K562 (cell line): ENCODE results near the gene NMNAT2. TPM values are rescaled to one million over a fixed set of nuclear protein-coding genes. Genes with fewer than 3 reads are reported as not detected.

ENCODE experiments used
- ATAC-seq: fragments of 200-7000 bp; cut with Tn5 transposase; 3 replicates; pipeline ENCODE4 v1.9.1; 2020; ENCODE audit warnings: moderate library complexity
- BruUV-seq: library from RNA; stranded (reverse); fragments of 400-500 nt; replicated peaks from 2 replicates; lab custom pipeline; 2021; lab: Mats Ljungman, UMichigan
- CTCF ChIA-PET: fragments of 300-600 bp; formaldehyde crosslinking; extraction: SDS; loops from one replicate; lab custom pipeline; 2021; ENCODE audit warnings: low intra/inter-chr PET ratio; lab: Yijun Ruan, JAX
- POLR2A ChIA-PET: fragments of 300-600, 350-650 bp; sonication (Branson Sonifier 250); formaldehyde crosslinking; extraction: SDS; loops from one replicate; lab custom pipeline; 2021; ENCODE audit warnings: antibody characterized with exemption, inconsistent platforms; lab: Yijun Ruan, JAX
- DNase-seq, 4 experiments: peaks; one replicate each; pipeline versions ENCODE4 v3.0.0 to v3.0.0-alpha.2; 2011 to 2018; ENCODE audit warnings: low spot score in 3 of 4, mixed read lengths in 3 of 4; ENCODE audit errors: extremely low read depth in 1 of 4
- FAIRE-seq: peaks from 2 replicates; lab custom pipeline; 2011; peaks lifted over from hg19 to GRCh38; lab: Jason Lieb, UNC
- H2AFZ ChIP-seq: 2 replicates; pipeline ENCODE4 v1.6.0; 2011; ENCODE audit warnings: low read depth, low read length, control low read depth, inconsistent platforms
- H3K27ac ChIP-seq: fragments of 200-600 bp; 3 replicates; pipeline ENCODE4 v1.8.0; 2011; ENCODE audit warnings: low read depth, mild to moderate bottlenecking, control low read depth, inconsistent platforms, low read length, moderate library complexity, mixed read lengths; ENCODE audit errors: extremely low read depth
- H3K27me3 ChIP-seq, 2 experiments: fragments of 300-600 bp in 1 of 2; 2 replicates in 1 of 2; 3 replicates in 1 of 2; pipeline versions ENCODE4 v1.6.0 to v1.8.0; 2011; ENCODE audit warnings: inconsistent platforms in 2 of 2, low read length in 2 of 2, mild to moderate bottlenecking in 1 of 2, mixed read lengths in 1 of 2, moderate library complexity in 1 of 2; ENCODE audit not compliant: control insufficient read depth in 2 of 2, insufficient read depth in 2 of 2
- H3K36me3 ChIP-seq: fragments of 300-600 bp; 3 replicates; pipeline ENCODE4 v1.8.0; 2011; ENCODE audit warnings: mild to moderate bottlenecking, low read length, inconsistent platforms; ENCODE audit not compliant: control insufficient read depth, insufficient read depth
- H3K4me1 ChIP-seq, 2 experiments: fragments of 200-600 bp in 1 of 2; replicated peaks in 1 of 2; 2 replicates in 1 of 2; 3 replicates in 1 of 2; pipeline versions ENCODE4 v1.5.1 to v1.8.0; 2011; ENCODE audit warnings: inconsistent platforms in 2 of 2, low read length in 2 of 2, mild to moderate bottlenecking in 1 of 2, mixed read lengths in 1 of 2, moderate library complexity in 1 of 2; ENCODE audit not compliant: control insufficient read depth in 2 of 2, insufficient read depth in 2 of 2
- H3K4me2 ChIP-seq: 2 replicates; pipeline ENCODE4 v1.6.1; 2011; ENCODE audit warnings: low read length, control low read depth, inconsistent platforms, mixed read lengths; ENCODE audit not compliant: insufficient read depth
- H3K4me3 ChIP-seq: fragments of 200-600 bp; sonication (generic), shearing (Covaris generic); 2 replicates; pipeline ENCODE4 v1.5.1; 2016; ENCODE audit warnings: control low read depth, inconsistent platforms
- H3K79me2 ChIP-seq: fragments of 200-600 bp; 3 replicates; pipeline ENCODE4 v1.8.0; 2011; ENCODE audit warnings: low read length, inconsistent platforms; ENCODE audit not compliant: control insufficient read depth, insufficient read depth
- H3K9ac ChIP-seq, 2 experiments: 2 replicates each; pipeline versions ENCODE4 v1.6.0 to v1.6.1; 2011; ENCODE audit warnings: low read depth in 2 of 2, low read length in 2 of 2, control low read depth in 1 of 2, inconsistent platforms in 1 of 2, mild to moderate bottlenecking in 1 of 2, mixed read lengths in 1 of 2; ENCODE audit not compliant: insufficient read depth in 1 of 2
- H3K9me1 ChIP-seq: one replicate; pipeline ENCODE4 v1.6.0; 2011; ENCODE audit warnings: inconsistent platforms, mild to moderate bottlenecking, low read length, moderate library complexity; ENCODE audit not compliant: control insufficient read depth, insufficient read depth
- H3K9me3 ChIP-seq: replicated peaks from 2 replicates; pipeline ENCODE4 v1.5.1; 2011; ENCODE audit warnings: low read depth, low read length, inconsistent platforms; ENCODE audit not compliant: control insufficient read depth, insufficient read depth
- H4K20me1 ChIP-seq: replicated peaks from 2 replicates; pipeline ENCODE4 v1.6.1; 2011; ENCODE audit warnings: low read length, inconsistent platforms, mixed read lengths; ENCODE audit not compliant: control insufficient read depth, insufficient read depth
- BRCA1 ChIP-seq, 2 experiments: fragments of 450-650 bp in 1 of 2; sonication (generic) in 1 of 2; formaldehyde crosslinking in 1 of 2; IDR thresholded peaks; 2 replicates each; pipeline versions ENCODE4 v1.5.0 to v1.6.1; 2017 to 2020; ENCODE audit warnings: mild to moderate bottlenecking in 1 of 2, missing genetic modification reagents in 1 of 2
- CBFB ChIP-seq: sonication (generic); formaldehyde crosslinking; IDR thresholded peaks from 2 replicates; pipeline ENCODE4 v1.4.0; 2020; ENCODE audit warnings: mild to moderate bottlenecking, missing genetic modification reagents
- CREB5 ChIP-seq: fragments of 250-450 bp; sonication (Bioruptor Pico); IDR thresholded peaks from 2 replicates; pipeline ENCODE4 v1.5.0; 2020; ENCODE audit warnings: mild to moderate bottlenecking
- DIDO1 ChIP-seq: fragments of 450-650 bp; IDR thresholded peaks from 2 replicates; pipeline ENCODE4 v1.6.1; 2016; ENCODE audit warnings: low read depth, missing biosample characterization, missing genetic modification characterization
- ELF4 ChIP-seq: fragments of 450-650 bp; formaldehyde crosslinking; IDR thresholded peaks from 2 replicates; pipeline ENCODE4 v1.4.0; 2022; ENCODE audit warnings: missing genetic modification characterization
- HMGXB4 ChIP-seq: sonication (generic); formaldehyde crosslinking; IDR thresholded peaks from 2 replicates; pipeline ENCODE4 v1.8.1; 2023; ENCODE audit warnings: mild to moderate bottlenecking, missing genetic modification reagents
- PHTF2 ChIP-seq: fragments of 250-450 bp; sonication (Bioruptor Pico); IDR thresholded peaks from 2 replicates; pipeline ENCODE4 v1.5.0; 2021; ENCODE audit warnings: mild to moderate bottlenecking
- POLR2AphosphoS2 ChIP-seq: IDR thresholded peaks from 2 replicates; pipeline ENCODE4 v1.6.1; 2012; ENCODE audit warnings: low read length, improper control_type of control experiment
- POLR2H ChIP-seq: IDR thresholded peaks from 2 replicates; pipeline ENCODE4 v1.6.1; 2016; ENCODE audit warnings: missing genetic modification characterization, low read depth, mild to moderate bottlenecking, control low read depth, missing compliant biosample characterization, moderate library complexity
- SMARCA4 ChIP-seq: fragments of 450-650 bp; IDR thresholded peaks from 2 replicates; pipeline ENCODE4 v1.6.1; 2016
- TCF7 ChIP-seq: sonication (generic); IDR thresholded peaks from 2 replicates; pipeline ENCODE4 v1.6.1; 2016; ENCODE audit warnings: antibody characterized with exemption, borderline replicate concordance
- YY1 ChIP-seq, 3 experiments: IDR thresholded peaks; 2 replicates each; pipeline ENCODE4 v1.6.1; 2011; ENCODE audit warnings: low read length in 2 of 3, mild to moderate bottlenecking in 2 of 3, moderate library complexity in 2 of 3, borderline replicate concordance in 1 of 3, control low read depth in 1 of 3, low read depth in 1 of 3; ENCODE audit not compliant: insufficient read depth in 3 of 3, insufficient replicate concordance in 2 of 3, control insufficient read depth in 1 of 3, insufficient read length in 1 of 3; ENCODE audit errors: extremely low read depth in 1 of 3
- ZBTB8A ChIP-seq: fragments of 450-650 bp; IDR thresholded peaks from 2 replicates; pipeline ENCODE4 v1.6.1; 2018; ENCODE audit warnings: mild to moderate bottlenecking, moderate library complexity; ENCODE audit not compliant: partially characterized antibody
- ZMIZ1 ChIP-seq, 2 experiments: fragments of 150-350 bp in 1 of 2; IDR thresholded peaks; 2 replicates each; pipeline ENCODE4 v1.6.1; 2012 to 2016; ENCODE audit warnings: low read depth in 2 of 2, low read length in 2 of 2, mild to moderate bottlenecking in 1 of 2, moderate library complexity in 1 of 2
- ZNF583 ChIP-seq: fragments of 250-450 bp; sonication (Bioruptor Pico); IDR thresholded peaks from 2 replicates; pipeline ENCODE4 v1.4.0; 2020
- ZZZ3 ChIP-seq: fragments of 450-650 bp; IDR thresholded peaks from 2 replicates; pipeline ENCODE4 v1.6.1; 2016; ENCODE audit warnings: antibody characterized with exemption, mild to moderate bottlenecking, moderate library complexity
- in situ Hi-C: fragments of 300-500 bp; cut with MboI; formaldehyde crosslinking; loops from 4 replicates; pipeline ENCODE4 v1.15.0; 2018; ENCODE audit warnings: inconsistent platforms, mixed read lengths
- intact Hi-C: fragments of 100-400 bp; cut with micrococcal nuclease; formaldehyde crosslinking; loops from 2 replicates; pipeline ENCODE4 v1.14.2; 2022
- polyA plus RNA-seq, 8 experiments: library from polyadenylated mRNA; depleted of rRNA in 4 of 8; stranded (reverse) in 5 of 8; unstranded in 3 of 8; fragments of >200 nt; fragmentation: Nextera tagmentation in 2 of 8; fragmentation: Illumina TruSeq in 1 of 8; extraction: Ambion mirVana in 2 of 8; extraction: Trizol in 1 of 8; gene quantifications; 2 replicates each; pipeline versions ENCODE4 v1.2.1 to v1.2.3, GENCODE V29; 2011 to 2014; ENCODE audit warnings: inconsistent platforms in 1 of 8, missing spikeins in 1 of 8
- total RNA-seq, 7 experiments: library from RNA; depleted of rRNA in 6 of 7; stranded (reverse); fragments of >200 nt in 6 of 7; fragmentation: Illumina TruSeq in 2 of 7; extraction: Trizol in 2 of 7; gene quantifications; 2 replicates each; pipeline versions ENCODE4 v1.2.1 to v1.2.3, GENCODE V29; 2011 to 2021; ENCODE audit warnings: low replicate concordance in 1 of 7

NMNAT2 gene
- total and polyA plus RNA-seq, 9 of the 15 experiments (the other 6 are each of a cell fraction or from before 2014, with no cell fraction given), result not detected

GRCh38 chr1:183212870-183213269 is 205.3 kb downstream of the NMNAT2 start (continued):
- TF ChIP-seq CREB5 (CRISPR knock-in tag) (no peak), POLR2H (tag) (no peak), DIDO1 (tag) (no peak)

- Histone ChIP-seq H3K27me3 (peaks cover 13 to 23% of the 10 kb centered on the region in 2 experiments), H2AFZ (no peak overlapping the region), H3K4me2 (no peak overlapping the region), H3K79me2 (no peaks in the 10 kb centered on the region), H3K9me3 (no peaks in the 10 kb centered on the region), H3K9ac (no peak overlapping the region), H3K4me3 (no peak overlapping the region), H3K9me1 (no peaks in the 10 kb centered on the region), H3K4me1 (no peaks in the 10 kb centered on the region), H4K20me1 (0 out of 2 replicates have a peak, but pooled peaks cover 2% of the 10 kb centered on the region), H3K36me3 (no peaks in the 10 kb centered on the region), H3K27ac (no peak overlapping the region)
- TF ChIP-seq TCF7 (no peak), HMGXB4 (CRISPR knock-in tag) (no peak), ZMIZ1 (IDR thresholded peaks at IDR 0.05; ENCODE audit: low read depth in 2 of 2, low read length in 2 of 2) (no peak), CBFB (CRISPR knock-in tag) (no peak), POLR2AphosphoS2 (no peak), ZBTB8A (no peak), PHTF2 (no peak), ZNF583 (CRISPR knock-in tag) (no peak), ZZZ3 (no peak), YY1 (IDR thresholded peaks at IDR 0.05; ENCODE audit: borderline replicate concordance in 1 of 3, control insufficient read depth in 1 of 3, extremely low read depth in 1 of 3, insufficient read depth in 3 of 3, insufficient read length in 1 of 3, insufficient replicate concordance in 2 of 3, low read depth in 1 of 3, low read length in 2 of 3) (no peak), ELF4 (CRISPR knock-in tag) (no peak), BRCA1 (IDR thresholded peaks at IDR 0.05) (no peak), BRCA1 (CRISPR knock-in tag; IDR thresholded peaks at IDR 0.05) (no peak), SMARCA4 (no peak)
- ChIA-PET POLR2A (no interaction called here), CTCF (no interaction called here)
- FAIRE-seq (no peak), ATAC-seq (no peak), DNase-seq (no peak)
- intact Hi-C loops, result no loop called here
- BruUV-seq, result no TSS peak
- in situ Hi-C loops, result no loop called here
Measured at GRCh38 chr1:183210681-183211080, 207.5 kb downstream of the NMNAT2 start.
